Fibroblast of skin of abdomen (primary cell): ENCODE results near the gene FILIP1. TPM values are rescaled to one million over a fixed set of nuclear protein-coding genes. Genes with fewer than 3 reads are reported as not detected.

Experiments
- DNase-seq: peaks from one replicate; pipeline ENCODE4 v3.0.0-alpha.2; 2013
- polyA plus RNA-seq, 2 experiments: library from polyadenylated mRNA; unstranded; fragments of 120-200 nt; gene quantifications; one replicate each; pipeline ENCODE4 v1.2.1, GENCODE V29; 2013; ENCODE audit not compliant: insufficient read length in 2 of 2

FILIP1 gene, protein sequence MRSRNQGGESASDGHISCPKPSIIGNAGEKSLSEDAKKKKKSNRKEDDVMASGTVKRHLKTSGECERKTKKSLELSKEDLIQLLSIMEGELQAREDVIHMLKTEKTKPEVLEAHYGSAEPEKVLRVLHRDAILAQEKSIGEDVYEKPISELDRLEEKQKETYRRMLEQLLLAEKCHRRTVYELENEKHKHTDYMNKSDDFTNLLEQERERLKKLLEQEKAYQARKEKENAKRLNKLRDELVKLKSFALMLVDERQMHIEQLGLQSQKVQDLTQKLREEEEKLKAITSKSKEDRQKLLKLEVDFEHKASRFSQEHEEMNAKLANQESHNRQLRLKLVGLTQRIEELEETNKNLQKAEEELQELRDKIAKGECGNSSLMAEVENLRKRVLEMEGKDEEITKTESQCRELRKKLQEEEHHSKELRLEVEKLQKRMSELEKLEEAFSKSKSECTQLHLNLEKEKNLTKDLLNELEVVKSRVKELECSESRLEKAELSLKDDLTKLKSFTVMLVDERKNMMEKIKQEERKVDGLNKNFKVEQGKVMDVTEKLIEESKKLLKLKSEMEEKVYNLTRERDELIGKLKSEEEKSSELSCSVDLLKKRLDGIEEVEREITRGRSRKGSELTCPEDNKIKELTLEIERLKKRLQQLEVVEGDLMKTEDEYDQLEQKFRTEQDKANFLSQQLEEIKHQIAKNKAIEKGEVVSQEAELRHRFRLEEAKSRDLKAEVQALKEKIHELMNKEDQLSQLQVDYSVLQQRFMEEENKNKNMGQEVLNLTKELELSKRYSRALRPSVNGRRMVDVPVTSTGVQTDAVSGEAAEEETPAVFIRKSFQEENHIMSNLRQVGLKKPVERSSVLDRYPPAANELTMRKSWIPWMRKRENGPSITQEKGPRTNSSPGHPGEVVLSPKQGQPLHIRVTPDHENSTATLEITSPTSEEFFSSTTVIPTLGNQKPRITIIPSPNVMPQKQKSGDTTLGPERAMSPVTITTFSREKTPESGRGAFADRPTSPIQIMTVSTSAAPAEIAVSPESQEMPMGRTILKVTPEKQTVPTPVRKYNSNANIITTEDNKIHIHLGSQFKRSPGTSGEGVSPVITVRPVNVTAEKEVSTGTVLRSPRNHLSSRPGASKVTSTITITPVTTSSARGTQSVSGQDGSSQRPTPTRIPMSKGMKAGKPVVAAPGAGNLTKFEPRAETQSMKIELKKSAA (N-terminal part only)
- polyA plus RNA-seq (2013, experiment 1 of 2; ENCODE audit: insufficient read length) = 1.2 TPM
- polyA plus RNA-seq (2013, experiment 2 of 2; ENCODE audit: insufficient read length) = 1.2 TPM

- DNase-seq = peak; percentile 20
Observed at GRCh38 chr6:75493400-75494064, at the start of gene FILIP1. Gene FILIP1 (minus strand): TSS chr6:75493800. CDS start chr6:75414972, 78,828 bp downstream.

DNA sequence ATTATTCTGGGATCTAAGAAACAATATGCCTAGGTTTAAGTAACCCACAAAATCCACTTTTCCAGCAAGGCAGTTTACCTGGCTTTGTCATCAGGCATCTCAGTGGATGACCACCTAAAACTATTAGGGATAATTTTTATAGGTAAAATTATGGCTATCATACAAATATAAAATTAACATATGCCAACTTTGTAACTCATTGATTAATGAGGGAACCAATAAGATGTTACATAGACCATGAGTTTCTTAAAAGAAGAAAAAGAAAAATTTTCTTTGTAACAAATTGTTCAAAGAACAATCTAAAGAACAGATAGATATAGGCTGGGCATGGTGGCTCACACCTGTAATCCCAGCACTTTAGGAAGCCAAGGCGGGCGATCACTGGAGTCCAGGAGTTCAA is 49.7 kb upstream of the FILIP1 start:
- no peak for DNase-seq

- DNase-seq = no peak
Observed at GRCh38 chr6:75539136-75539535, 45.5 kb upstream of the FILIP1 start.

GRCh38 chr6:75532521-75532920 is 38.9 kb upstream of the FILIP1 start:
- no peak for DNase-seq

- no peak for DNase-seq
Observed at GRCh38 chr6:75531174-75531573, 37.6 kb upstream of the FILIP1 start.

DNA sequence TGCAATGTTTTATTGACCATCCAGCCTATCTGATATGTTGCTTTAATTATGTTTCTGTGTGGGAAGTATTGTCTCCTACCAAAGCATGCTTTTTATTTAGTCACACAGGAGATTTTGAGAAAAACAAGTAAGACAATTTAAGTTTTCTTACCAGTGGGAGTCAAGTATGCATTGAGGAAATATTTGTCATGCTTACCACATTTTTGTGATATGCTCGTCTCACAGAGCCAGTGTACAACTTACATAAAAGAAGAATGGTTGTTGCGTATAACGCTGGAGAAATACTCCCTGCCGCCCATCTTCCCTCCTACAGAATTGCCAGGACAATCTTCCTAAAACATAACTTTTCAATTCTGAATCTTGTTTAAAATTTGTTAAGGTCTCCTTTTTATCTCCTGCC is 37.1 kb upstream of the FILIP1 start:
- peak; percentile 51 for DNase-seq

DNA sequence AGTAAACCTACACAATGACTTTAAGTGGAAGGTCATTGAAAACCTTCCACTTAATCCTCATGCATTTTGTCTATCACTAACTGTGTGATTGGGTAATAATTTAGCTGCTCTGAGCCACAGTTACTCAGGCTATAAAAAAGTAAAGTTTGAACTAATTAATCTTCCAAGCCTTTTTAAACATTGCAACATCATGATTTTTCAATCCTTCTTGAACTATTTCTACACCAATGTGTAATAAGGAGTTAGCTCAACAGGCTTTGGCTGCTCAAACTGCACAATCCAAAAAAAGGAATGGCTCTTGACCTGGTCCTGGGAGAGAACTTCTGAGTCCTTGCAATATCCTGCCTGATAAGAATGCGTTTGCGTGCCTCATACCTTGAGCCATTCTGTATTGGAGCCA is 34.8 kb upstream of the FILIP1 start:
- DNase-seq = peak; percentile 37

GRCh38 chr6:75526502-75527127 is 33.0 kb upstream of the FILIP1 start:
- DNase-seq = peak; percentile 71

DNA sequence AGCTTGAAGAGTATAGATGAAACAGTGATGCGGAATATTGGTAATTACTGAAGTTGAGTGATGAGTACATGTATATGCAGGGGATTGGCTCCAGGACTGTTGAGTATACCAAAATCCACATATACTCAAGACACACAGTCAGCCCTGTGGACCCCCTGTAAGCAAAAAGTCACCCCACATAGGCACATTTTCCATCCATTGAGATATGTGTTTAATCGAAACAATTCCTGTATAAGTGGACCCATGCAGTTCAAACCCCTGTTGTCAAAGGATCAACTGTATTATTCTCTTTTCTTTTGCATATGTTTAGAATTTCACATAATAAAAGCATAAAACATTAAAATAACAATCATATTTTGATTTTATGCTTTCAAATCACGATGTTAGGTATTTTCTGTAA is 32.1 kb upstream of the FILIP1 start:
- no peak for DNase-seq

- DNase-seq = peak; percentile 86
Observed at GRCh38 chr6:75524322-75524972, 30.8 kb upstream of the FILIP1 start.

GRCh38 chr6:75516757-75517156 is 23.2 kb upstream of the FILIP1 start:
- DNase-seq = no peak

GRCh38 chr6:75512591-75512990 is 19.0 kb upstream of the FILIP1 start:
- DNase-seq = no peak

GRCh38 chr6:75505424-75505823 is 11.8 kb upstream of the FILIP1 start:
- DNase-seq = no peak

DNA sequence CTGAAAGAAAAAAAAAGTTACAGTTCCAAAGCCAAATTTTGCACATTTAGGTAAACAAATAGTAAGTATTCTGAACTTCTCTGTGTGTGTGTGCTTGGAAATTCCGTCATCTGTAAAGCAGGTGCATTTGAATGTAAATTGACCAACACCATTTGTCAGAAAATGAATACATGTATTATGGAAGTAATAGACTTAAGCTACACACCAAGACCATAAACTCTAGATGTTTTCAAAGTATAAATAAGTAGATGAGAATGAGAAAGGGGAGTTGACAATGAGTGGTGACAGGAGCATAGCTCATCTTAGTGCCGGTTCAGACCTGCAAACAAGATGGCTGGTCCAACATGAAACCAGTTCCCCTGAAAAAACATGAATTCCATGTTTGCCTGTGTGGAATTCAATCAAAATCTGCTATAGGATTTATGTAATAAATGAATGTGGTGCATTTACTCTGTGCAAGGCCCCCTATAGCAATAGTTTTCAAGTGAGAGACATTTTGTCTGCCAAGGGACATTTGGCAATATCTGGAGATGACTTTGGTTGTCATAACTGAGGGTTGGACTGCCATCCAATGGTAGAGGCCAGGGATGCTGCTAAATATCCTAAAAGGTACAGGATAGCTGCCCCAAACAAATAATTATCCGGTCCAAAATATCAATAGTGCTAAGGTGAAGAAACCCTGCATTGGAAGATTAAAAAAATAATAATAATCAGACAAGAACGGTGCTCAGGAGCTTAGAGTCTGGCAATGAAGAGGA is 11.0 kb upstream of the FILIP1 start:
- DNase-seq = peak; percentile 18

DNA sequence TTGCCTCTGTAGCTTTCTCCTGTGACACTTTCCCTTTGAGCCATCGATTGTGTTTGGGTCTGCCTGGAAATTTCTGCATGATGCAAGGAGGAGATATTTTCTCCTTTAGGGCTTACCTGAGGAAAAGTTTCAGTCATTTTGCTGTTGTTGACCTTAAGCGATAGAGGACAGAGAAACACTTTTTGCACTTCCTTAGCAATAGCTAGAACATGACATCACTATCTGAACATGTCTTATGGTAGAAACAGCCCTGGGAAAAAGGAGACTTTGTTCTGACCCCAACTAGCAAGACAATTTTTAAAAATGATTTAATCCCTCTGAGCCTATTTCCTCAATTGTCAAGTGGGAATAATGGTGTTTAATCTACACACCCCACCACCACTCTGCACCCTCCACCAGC is 9.7 kb upstream of the FILIP1 start:
- no peak for DNase-seq

DNA sequence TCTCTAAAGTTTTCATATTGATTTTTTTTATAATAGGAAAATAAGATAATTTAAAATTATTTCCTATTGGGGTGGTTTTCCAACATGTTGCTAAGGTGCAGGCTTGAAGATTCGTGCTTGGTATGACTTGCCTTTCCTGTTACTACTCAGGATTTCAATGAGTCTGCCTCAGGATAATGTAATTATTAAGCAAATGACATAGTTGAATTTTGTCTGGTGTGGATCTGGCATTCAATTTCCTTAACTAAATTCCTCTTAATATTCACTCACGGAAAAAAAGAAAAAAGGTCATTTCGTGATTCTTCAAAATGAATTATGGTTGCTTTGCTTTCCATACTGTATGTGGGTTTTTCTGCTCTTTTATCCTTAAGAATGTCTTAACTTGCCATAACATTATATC is 9.3 kb upstream of the FILIP1 start:
- DNase-seq = no peak

DNA sequence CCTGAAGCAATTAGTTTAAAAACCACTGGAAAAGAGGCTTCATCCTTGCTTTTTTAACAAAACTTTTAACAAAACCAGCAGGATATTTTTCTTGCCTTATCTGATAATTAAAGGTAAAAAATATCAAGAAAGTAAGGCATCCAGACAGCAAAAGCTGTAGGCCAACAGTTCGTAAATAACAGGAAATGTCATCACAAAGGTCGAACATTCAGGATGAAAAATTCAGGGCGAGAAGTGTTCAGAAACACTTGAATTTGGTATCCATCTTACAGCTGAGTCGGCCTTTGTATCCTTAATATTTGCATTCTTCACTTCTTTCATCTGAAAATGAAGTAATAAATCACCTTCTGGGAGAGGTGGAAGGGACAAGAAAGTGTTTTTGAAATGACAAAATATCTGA is 8.2 kb upstream of the FILIP1 start:
- no peak for DNase-seq

- DNase-seq = no peak
Observed at GRCh38 chr6:75499640-75500039, 6.0 kb upstream of the FILIP1 start.

GRCh38 chr6:75498862-75499261 is 5.3 kb upstream of the FILIP1 start:
- no peak for DNase-seq

- DNase-seq = no peak
Observed at GRCh38 chr6:75497994-75498393, 4.4 kb upstream of the FILIP1 start.
